ENCODE data around the gene LRRC38. TPM values are rescaled to one million over a fixed set of nuclear protein-coding genes. Genes with fewer than 3 reads are reported as not detected.

Gene LRRC38
- total RNA-seq, 1 experiment from 2014 or later, result not detected

DNA sequence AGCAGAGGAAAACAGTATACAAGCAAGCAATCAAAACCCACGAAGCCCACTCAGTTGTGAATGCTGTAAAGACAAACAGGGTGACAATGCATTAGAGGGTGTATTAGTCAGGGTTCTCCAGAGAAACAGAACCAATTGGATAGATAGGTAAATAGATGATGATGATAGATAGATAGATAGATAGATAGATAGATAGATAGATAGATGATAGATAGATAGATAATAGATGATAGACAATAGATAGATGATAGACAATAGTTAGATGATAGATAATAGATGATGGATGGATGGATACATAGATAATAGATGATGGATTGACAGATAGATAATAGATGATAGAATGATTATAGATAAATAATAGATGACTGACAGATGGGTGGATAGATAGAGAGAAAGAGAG is 48.3 kb downstream of the LRRC38 start:
- Histone ChIP-seq H3K4me3 (replicated peaks in 1 of 2; ENCODE audit: low read depth in 1 of 2, low read length in 2 of 2) (no peak overlapping the region), H2AFZ (ENCODE audit: low read depth, low read length, poor library complexity, severe bottlenecking) (no peak overlapping the region), H3K9me3 (ENCODE audit: control insufficient read depth in 1 of 2, insufficient read depth in 1 of 2, low read depth in 1 of 2, low read length in 2 of 2) (no peaks in the 10 kb centered on the region), H3K27me3 (ENCODE audit: insufficient read depth, low read length) (peaks cover 12% of the 10 kb centered on the region; the same call in 1 of the 2 replicates), H3K27ac (ENCODE audit: low read depth, low read length) (no peak overlapping the region), H3K36me3 (ENCODE audit: control insufficient read depth in 1 of 2, insufficient read depth in 2 of 2, low read length in 2 of 2) (no peaks in the 10 kb centered on the region), H3K9ac (ENCODE audit: low read length) (no peak overlapping the region), H3K9me2 (ENCODE audit: insufficient read depth) (no peaks in the 10 kb centered on the region), H3K4me2 (ENCODE audit: low read length) (no peak overlapping the region), H3K4me1 (ENCODE audit: control insufficient read depth in 1 of 2, insufficient read depth in 2 of 2, low read length in 2 of 2) (no peaks in the 10 kb centered on the region), H3K79me2 (ENCODE audit: insufficient read depth, low read length) (no peaks in the 10 kb centered on the region), H4K20me1 (ENCODE audit: insufficient read depth) (no peaks in the 10 kb centered on the region)
- TF ChIP-seq ZFX (IDR thresholded peaks at IDR 0.05), result no peak
- TF ChIP-seq FOSL1 (IDR thresholded peaks at IDR 0.05; ENCODE audit: low read depth), result no peak
- ChIA-PET RAD21 (ENCODE audit: low non-redundant PET in 1 of 2, low total read pairs in 2 of 2, uncharacterized antibody in 2 of 2, unreplicated experiment in 2 of 2) (no interaction called here), POLR2A (no interaction called here), CTCF (no interaction called here)
- BruUV-seq (replicated peaks), result no TSS peak
- intact Hi-C loops (cut with micrococcal nuclease), result no loop called here
- no peak for ATAC-seq
- DNase-seq (ENCODE audit: low read depth, low spot score), result no peak

DNA sequence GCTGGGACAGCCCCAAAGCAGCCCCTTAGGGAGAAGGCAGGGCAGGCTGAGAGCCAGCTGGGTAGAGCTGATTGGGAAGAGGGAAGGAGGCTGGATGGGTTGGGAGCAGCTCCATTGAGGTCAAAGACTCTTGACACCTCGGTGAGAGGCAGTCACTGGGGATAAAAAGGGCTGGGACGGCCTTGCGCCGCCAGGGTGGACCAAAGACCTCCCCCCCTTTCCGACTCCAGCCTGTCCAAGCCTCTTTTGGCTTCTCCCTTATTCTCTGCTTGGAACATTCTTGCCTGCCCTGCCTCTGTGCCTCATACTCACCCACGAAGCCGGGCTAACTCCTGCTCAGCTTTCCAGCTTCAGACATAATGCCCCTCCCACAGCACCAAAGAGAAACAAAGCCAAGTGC is 51.1 kb downstream of the LRRC38 start:
- Histone ChIP-seq H3K27me3 (ENCODE audit: insufficient read depth, low read length) (peaks cover 18% of the 10 kb centered on the region), H3K36me3 (ENCODE audit: control insufficient read depth in 1 of 2, insufficient read depth in 2 of 2, low read length in 2 of 2) (no peaks in the 10 kb centered on the region), H3K9me3 (ENCODE audit: control insufficient read depth in 1 of 2, insufficient read depth in 1 of 2, low read depth in 1 of 2, low read length in 2 of 2) (no peaks in the 10 kb centered on the region), H3K9ac (ENCODE audit: low read length) (no peak overlapping the region), H4K20me1 (ENCODE audit: insufficient read depth) (no peaks in the 10 kb centered on the region; the same call in 1 of the 2 replicates), H3K4me1 (ENCODE audit: control insufficient read depth in 1 of 2, insufficient read depth in 2 of 2, low read length in 2 of 2) (no peaks in the 10 kb centered on the region), H3K4me2 (ENCODE audit: low read length) (no peak overlapping the region), H3K79me2 (ENCODE audit: insufficient read depth, low read length) (no peaks in the 10 kb centered on the region), H3K4me3 (replicated peaks in 1 of 2; ENCODE audit: low read depth in 1 of 2, low read length in 2 of 2) (no peak overlapping the region), H3K9me2 (ENCODE audit: insufficient read depth) (no peaks in the 10 kb centered on the region), H3K27ac (ENCODE audit: low read depth, low read length) (no peak overlapping the region), H2AFZ (ENCODE audit: low read depth, low read length, poor library complexity, severe bottlenecking) (no peak overlapping the region)
- ChIA-PET RAD21 (ENCODE audit: low non-redundant PET in 1 of 2, low total read pairs in 2 of 2, uncharacterized antibody in 2 of 2, unreplicated experiment in 2 of 2) (no interaction called here), POLR2A (no interaction called here), CTCF (no interaction called here)
- TF ChIP-seq CEBPB (IDR thresholded peaks at IDR 0.05; ENCODE audit: low read depth) (no peak), MAX (IDR thresholded peaks at IDR 0.05) (no peak), YY1 (IDR thresholded peaks at IDR 0.05; ENCODE audit: extremely low read depth, insufficient replicate concordance, low read depth, low read length) (no peak), ELF1 (IDR thresholded peaks at IDR 0.05; ENCODE audit: borderline replicate concordance, low read depth) (no peak), REST (IDR thresholded peaks at IDR 0.05; ENCODE audit: low read depth) (no peak), SP1 (IDR thresholded peaks at IDR 0.05; ENCODE audit: low read depth) (no peak), FOSL1 (IDR thresholded peaks at IDR 0.05; ENCODE audit: low read depth) (no peak), ZFX (IDR thresholded peaks at IDR 0.05) (no peak), ATF3 (IDR thresholded peaks at IDR 0.05) (no peak), SIN3A (IDR thresholded peaks at IDR 0.05; ENCODE audit: low read depth) (no peak), TCF7L2 (IDR thresholded peaks at IDR 0.05; ENCODE audit: borderline replicate concordance, extremely low read depth, insufficient read depth, insufficient read length) (no peak), CTCF (IDR thresholded peaks at IDR 0.05 in 2 of 3, conservative IDR thresholded peaks at IDR 0.05 in 1 of 3; ENCODE audit: borderline replicate concordance in 1 of 3, insufficient read depth in 1 of 3, low read depth in 2 of 3, low read length in 2 of 3) (no peak), RAD21 (IDR thresholded peaks at IDR 0.05; ENCODE audit: low read depth) (no peak), EGR1 (IDR thresholded peaks at IDR 0.05; ENCODE audit: low read depth) (no peak), SRF (IDR thresholded peaks at IDR 0.05; ENCODE audit: low read depth) (no peak), EZH2 (IDR thresholded peaks at IDR 0.05) (no peak), POLR2AphosphoS5 (IDR thresholded peaks at IDR 0.05; ENCODE audit: low read depth, low read length) (no peak)
- BruUV-seq (replicated peaks), result no TSS peak
- DNase-seq (ENCODE audit: low read depth, low spot score) (no peak), ATAC-seq (no peak)
- intact Hi-C loops (cut with micrococcal nuclease), result no loop called here
